CD14-positive monocyte (primary cell): ENCODE measurements around the gene SHROOM2. TPM values are rescaled to one million over a fixed set of nuclear protein-coding genes. Genes with fewer than 3 reads are reported as not detected.

ENCODE experiments used
- DNase-seq, 3 donors: peaks; one replicate each; pipeline ENCODE4 v3.0.0-alpha.2; 2011 to 2022
- H2AFZ ChIP-seq: 2 replicates; pipeline ENCODE4 v1.6.0; 2012; ENCODE audit warnings: mild to moderate bottlenecking, low read depth, low read length, inconsistent platforms; ENCODE audit not compliant: insufficient read depth, poor library complexity, severe bottlenecking
- H3K27ac ChIP-seq, 2 donors: 1 replicate in 1 of 2; 2 replicates in 1 of 2; pipeline ENCODE4 v1.5.1; 2012 to 2013; ENCODE audit warnings: low read length in 2 of 2, control low read depth in 1 of 2, inconsistent platforms in 1 of 2, low read depth in 1 of 2, mild to moderate bottlenecking in 1 of 2
- H3K27me3 ChIP-seq, 2 donors: one replicate each; pipeline versions ENCODE4 v1.6.0 to v1.6.1; 2011 to 2013; ENCODE audit warnings: low read length in 2 of 2; ENCODE audit not compliant: control insufficient read depth in 2 of 2, insufficient read depth in 2 of 2
- H3K36me3 ChIP-seq, 2 donors: replicated peaks in 1 of 2; 1 replicate in 1 of 2; 2 replicates in 1 of 2; pipeline versions ENCODE4 v1.5.1 to v1.6.1; 2012 to 2013; ENCODE audit warnings: low read length in 2 of 2, control low read depth in 1 of 2, inconsistent platforms in 1 of 2, mild to moderate bottlenecking in 1 of 2; ENCODE audit not compliant: insufficient read depth in 2 of 2, control insufficient read depth in 1 of 2
- H3K4me1 ChIP-seq, 2 donors: 1 replicate in 1 of 2; 2 replicates in 1 of 2; pipeline versions ENCODE4 v1.5.1 to v1.6.1; 2012 to 2013; ENCODE audit warnings: low read length in 2 of 2, control low read depth in 1 of 2, inconsistent platforms in 1 of 2, mild to moderate bottlenecking in 1 of 2, moderate library complexity in 1 of 2; ENCODE audit not compliant: insufficient read depth in 2 of 2, control insufficient read depth in 1 of 2
- H3K4me2 ChIP-seq: replicated peaks from 2 replicates; pipeline ENCODE3; 2012; ENCODE audit warnings: low read length, moderate library complexity, mild to moderate bottlenecking; ENCODE audit not compliant: poor library complexity, severe bottlenecking; ENCODE audit errors: extremely low read depth
- H3K4me3 ChIP-seq, 3 experiments: fragments of 200-600 bp in 1 of 3; sonication (generic) in 1 of 3; replicated peaks in 1 of 3; 1 replicate in 2 of 3; 2 replicates in 1 of 3; pipeline ENCODE4 v1.5.1; 2011 to 2013; ENCODE audit warnings: low read length in 3 of 3, mild to moderate bottlenecking in 3 of 3, control low read depth in 2 of 3, low read depth in 2 of 3, inconsistent platforms in 1 of 3, moderate library complexity in 1 of 3
- H3K79me2 ChIP-seq: 2 replicates; pipeline ENCODE4 v1.6.0; 2012; ENCODE audit warnings: mild to moderate bottlenecking, control low read depth, inconsistent platforms, low read length, moderate library complexity; ENCODE audit not compliant: insufficient read depth
- H3K9ac ChIP-seq: 2 replicates; pipeline ENCODE4 v1.6.0; 2017; ENCODE audit warnings: low read length, mild to moderate bottlenecking; ENCODE audit not compliant: insufficient read depth, poor library complexity, severe bottlenecking
- H3K9me3 ChIP-seq, 2 donors: replicated peaks in 1 of 2; 1 replicate in 1 of 2; 2 replicates in 1 of 2; pipeline versions ENCODE4 v1.5.1 to v1.6.1; 2012 to 2013; ENCODE audit warnings: low read length in 2 of 2, control low read depth in 1 of 2; ENCODE audit not compliant: control insufficient read depth in 1 of 2, insufficient read depth in 1 of 2
- H4K20me1 ChIP-seq: 2 replicates; pipeline ENCODE4 v1.6.0; 2012; ENCODE audit warnings: mild to moderate bottlenecking, low read length, control low read depth, moderate library complexity; ENCODE audit not compliant: insufficient read depth
- H3K27ac Mint-ChIP-seq, 7 donors: one replicate each; pipeline ENCODE4 v1.8.0; 2020; ENCODE audit warnings: mild to moderate bottlenecking in 7 of 7, mixed read lengths in 7 of 7, moderate library complexity in 6 of 7, inconsistent platforms in 2 of 7
- H3K27me3 Mint-ChIP-seq, 3 donors: one replicate each; pipeline ENCODE4 v1.8.0; 2021 to 2022; ENCODE audit warnings: low read depth in 3 of 3, mild to moderate bottlenecking in 3 of 3, mixed read lengths in 3 of 3, moderate library complexity in 3 of 3, inconsistent platforms in 1 of 3
- H3K36me3 Mint-ChIP-seq, 2 donors: one replicate each; pipeline ENCODE4 v1.8.0; 2020; ENCODE audit warnings: mixed read lengths in 2 of 2, inconsistent platforms in 1 of 2, mild to moderate bottlenecking in 1 of 2
- H3K4me1 Mint-ChIP-seq: one replicate; pipeline ENCODE4 v1.8.0; 2020; ENCODE audit warnings: mild to moderate bottlenecking, mixed read lengths
- H3K4me3 Mint-ChIP-seq, 2 donors: one replicate each; pipeline ENCODE4 v1.8.0; 2020; ENCODE audit warnings: mild to moderate bottlenecking in 2 of 2, mixed read lengths in 2 of 2, moderate library complexity in 1 of 2
- H3K9me3 Mint-ChIP-seq, 7 donors: one replicate each; pipeline ENCODE4 v1.8.0; 2020 to 2022; ENCODE audit warnings: mixed read lengths in 7 of 7, mild to moderate bottlenecking in 6 of 7, moderate library complexity in 6 of 7, inconsistent platforms in 2 of 7
- WGBS: methylation state at CpG from one replicate; pipeline ENCODE4 v1.1.5; 2013; ENCODE audit warnings: missing lambda C conversion rate; ENCODE audit not compliant: insufficient coverage; 5-methylcytosine and 5-hydroxymethylcytosine counted together
- intact Hi-C, 2 donors: fragments of 100-400 bp; cut with micrococcal nuclease; formaldehyde crosslinking; loops; one replicate each; pipeline versions ENCODE4 v1.15.0 to v1.15.1; 2023
- polyA plus RNA-seq, 3 donors: library from polyadenylated mRNA; depleted of rRNA in 1 of 3; unstranded in 2 of 3; stranded (reverse) in 1 of 3; fragments of 300-500 nt in 2 of 3; fragments of >200 nt in 1 of 3; fragmentation: Illumina TruSeq in 2 of 3; gene quantifications; 1 replicate in 2 of 3; 2 replicates in 1 of 3; pipeline ENCODE4 v1.2.3, GENCODE V29; 2012 to 2021
- TF ChIP-seq, protein P1 (sequence below): fragments of 200-600 bp; IDR thresholded peaks from one replicate; pipeline ENCODE4 v1.8.0; 2022; ENCODE audit warnings: antibody characterized with exemption, mild to moderate bottlenecking

SHROOM2 gene
- polyA plus RNA-seq, 3 donors: not detected

DNA sequence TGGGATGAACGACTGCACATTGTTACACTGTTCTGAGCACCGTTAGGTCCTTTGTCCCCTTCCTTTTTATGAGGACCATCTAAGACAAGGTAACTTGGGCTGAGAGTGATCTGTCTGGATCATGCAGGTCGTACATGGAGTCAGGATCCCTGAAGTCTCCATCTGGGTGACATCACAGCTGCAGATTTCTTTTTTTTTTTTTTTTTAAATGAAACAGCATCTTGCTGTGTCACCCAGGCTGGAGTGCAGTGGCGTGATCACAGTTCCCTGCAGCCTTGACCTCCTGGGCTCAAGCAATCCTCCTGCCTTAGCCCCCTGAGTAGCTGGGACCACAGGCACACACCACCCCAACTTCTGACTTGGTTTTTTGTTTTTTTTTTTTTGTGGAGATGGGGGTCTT is 16.5 kb downstream of the SHROOM2 start:
- TF ChIP-seq, protein P1, sequence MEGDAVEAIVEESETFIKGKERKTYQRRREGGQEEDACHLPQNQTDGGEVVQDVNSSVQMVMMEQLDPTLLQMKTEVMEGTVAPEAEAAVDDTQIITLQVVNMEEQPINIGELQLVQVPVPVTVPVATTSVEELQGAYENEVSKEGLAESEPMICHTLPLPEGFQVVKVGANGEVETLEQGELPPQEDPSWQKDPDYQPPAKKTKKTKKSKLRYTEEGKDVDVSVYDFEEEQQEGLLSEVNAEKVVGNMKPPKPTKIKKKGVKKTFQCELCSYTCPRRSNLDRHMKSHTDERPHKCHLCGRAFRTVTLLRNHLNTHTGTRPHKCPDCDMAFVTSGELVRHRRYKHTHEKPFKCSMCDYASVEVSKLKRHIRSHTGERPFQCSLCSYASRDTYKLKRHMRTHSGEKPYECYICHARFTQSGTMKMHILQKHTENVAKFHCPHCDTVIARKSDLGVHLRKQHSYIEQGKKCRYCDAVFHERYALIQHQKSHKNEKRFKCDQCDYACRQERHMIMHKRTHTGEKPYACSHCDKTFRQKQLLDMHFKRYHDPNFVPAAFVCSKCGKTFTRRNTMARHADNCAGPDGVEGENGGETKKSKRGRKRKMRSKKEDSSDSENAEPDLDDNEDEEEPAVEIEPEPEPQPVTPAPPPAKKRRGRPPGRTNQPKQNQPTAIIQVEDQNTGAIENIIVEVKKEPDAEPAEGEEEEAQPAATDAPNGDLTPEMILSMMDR: no peak
- Histone ChIP-seq H4K20me1 (no peaks in the 10 kb centered on the region), H2AFZ (no peak overlapping the region), H3K4me2 (no peak overlapping the region), H3K27me3 (no peaks in the 10 kb centered on the region), H3K4me1 (no peaks in the 10 kb centered on the region), H3K36me3 (no peaks in the 10 kb centered on the region), H3K4me3 (no peak overlapping the region), H3K27ac (no peak overlapping the region), H3K9me3 (peaks cover 3 to 5% of the 10 kb centered on the region in 2 donors), H3K9ac (no peak overlapping the region), H3K79me2 (no peaks in the 10 kb centered on the region)
- Mint-ChIP-seq H3K9me3 (peaks cover 6 to 20% (median 11%) of the 10 kb centered on the region in 7 donors), H3K4me1 (no peaks in the 10 kb centered on the region), H3K27me3 (peaks cover 4 to 11% (median 8%) of the 10 kb centered on the region in 3 donors), H3K36me3 (no peaks in the 10 kb centered on the region), H3K4me3 (no peak overlapping the region), H3K27ac (no peak overlapping the region)
- 100% methylated on average over 1 of the region's 4 CpGs for WGBS
- intact Hi-C loops: no loop called here
- no peak for DNase-seq

DNA sequence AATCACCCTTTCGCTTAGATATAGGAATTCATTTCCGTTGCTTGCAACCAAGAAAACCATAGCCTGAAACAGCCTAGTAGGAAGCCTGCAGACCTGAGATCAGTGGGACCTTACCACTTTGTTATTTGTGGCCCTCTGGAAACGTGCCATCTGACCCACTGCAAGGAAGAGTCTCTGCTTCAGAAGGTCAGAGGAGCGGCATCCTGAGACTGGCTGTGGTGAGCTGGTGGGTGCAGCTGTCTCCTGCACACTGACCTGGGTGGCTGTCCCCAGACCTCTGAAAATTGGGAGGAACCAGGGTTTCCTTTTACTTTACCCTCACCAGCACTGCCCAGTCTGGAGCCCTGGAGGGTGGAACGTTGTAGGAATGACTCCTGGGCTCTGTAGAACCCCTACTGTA is 18.2 kb downstream of the SHROOM2 start:
- Histone ChIP-seq H3K9ac (no peak overlapping the region), H2AFZ (no peak overlapping the region), H3K27ac (no peak overlapping the region), H3K4me3 (no peak overlapping the region), H3K4me2 (no peak overlapping the region), H3K4me1 (no peaks in the 10 kb centered on the region), H3K27me3 (no peaks in the 10 kb centered on the region), H3K36me3 (no peaks in the 10 kb centered on the region), H3K9me3 (peaks cover 3 to 5% of the 10 kb centered on the region in 2 donors), H4K20me1 (no peaks in the 10 kb centered on the region), H3K79me2 (no peaks in the 10 kb centered on the region)
- H3K36me3 Mint-ChIP-seq: no peaks in the 10 kb centered on the region
- 100% methylated on average over 1 of the region's 5 CpGs for WGBS
- DNase-seq: no peak
- H3K4me3 Mint-ChIP-seq: no peak overlapping the region
- H3K9me3 Mint-ChIP-seq: peaks cover 6 to 18% (median 11%) of the 10 kb centered on the region in 7 donors
- TF ChIP-seq, protein P1: no peak
- intact Hi-C loops: no loop called here
- H3K4me1 Mint-ChIP-seq: no peaks in the 10 kb centered on the region
- H3K27ac Mint-ChIP-seq: no peak overlapping the region
- peaks cover 4 to 13% (median 9%) of the 10 kb centered on the region in 3 donors for H3K27me3 Mint-ChIP-seq
